HepG2 (cell line): ENCODE results near the gene QRICH2. TPM values are rescaled to one million over a fixed set of nuclear protein-coding genes. Genes with fewer than 3 reads are reported as not detected.

Experiments used
- FOXA3 ChIP-seq: IDR thresholded peaks from 2 replicates; pipeline ENCODE4 v1.6.1; 2016; ENCODE audit warnings: missing genetic modification reagents, missing compliant biosample characterization
- JUNB ChIP-seq: sonication (generic); formaldehyde crosslinking; IDR thresholded peaks from 2 replicates; pipeline ENCODE4 v1.8.0; 2022; ENCODE audit warnings: missing genetic modification reagents, mild to moderate bottlenecking, borderline replicate concordance
- MLX ChIP-seq: IDR thresholded peaks from 2 replicates; pipeline ENCODE4 v1.6.1; 2016
- PTBP1 ChIP-seq: fragments of 200-400 bp; formaldehyde crosslinking; IDR thresholded peaks from 2 replicates; pipeline ENCODE4 v1.6.1; 2018; ENCODE audit warnings: low read length, low read depth; ENCODE audit not compliant: poor library complexity, severe bottlenecking
- ZBED4 ChIP-seq: sonication (generic); formaldehyde crosslinking; IDR thresholded peaks from 2 replicates; pipeline ENCODE4 v1.4.0; 2020; ENCODE audit warnings: missing genetic modification reagents, borderline replicate concordance
- ZBTB20 ChIP-seq: sonication (generic); formaldehyde crosslinking; IDR thresholded peaks from 2 replicates; pipeline ENCODE4 v1.8.1; 2023; ENCODE audit warnings: missing genetic modification reagents, low read depth, mild to moderate bottlenecking, borderline replicate concordance
- ZBTB3 ChIP-seq: sonication (generic); formaldehyde crosslinking; IDR thresholded peaks from 2 replicates; pipeline ENCODE4 v1.4.0; 2020; ENCODE audit warnings: low read depth, mild to moderate bottlenecking, moderate library complexity, missing genetic modification reagents, borderline replicate concordance
- ZNF589 ChIP-seq: sonication (generic); formaldehyde crosslinking; conservative IDR thresholded peaks from 2 replicates; pipeline ENCODE4 v1.8.0; 2022; ENCODE audit warnings: mild to moderate bottlenecking, moderate library complexity, missing genetic modification reagents
- ZNF784 ChIP-seq: sonication (generic); formaldehyde crosslinking; IDR thresholded peaks from 2 replicates; pipeline ENCODE4 v1.5.1; 2020; ENCODE audit warnings: missing genetic modification reagents, mild to moderate bottlenecking, borderline replicate concordance
- ZNF792 ChIP-seq: IDR thresholded peaks from 2 replicates; pipeline ENCODE4 v1.6.1; 2016
- polyA plus RNA-seq, 8 experiments: library from polyadenylated mRNA; depleted of rRNA in 3 of 8; stranded (reverse) in 7 of 8; unstranded in 1 of 8; fragments of >200 nt; fragmentation: Illumina TruSeq in 4 of 8; extraction: Trizol in 4 of 8; gene quantifications; 2 replicates each; pipeline versions ENCODE4 v1.2.1 to v1.2.3, GENCODE V29; 2011 to 2016; ENCODE audit warnings: low read depth in 4 of 8, missing spikeins in 1 of 8, mixed read lengths in 1 of 8; ENCODE audit not compliant: insufficient read depth in 1 of 8
- total RNA-seq, 5 experiments: library from RNA; depleted of rRNA; stranded (reverse); fragments of >200 nt; fragmentation: Illumina TruSeq; extraction: Trizol; gene quantifications; 2 replicates each; pipeline ENCODE4 v1.2.3, GENCODE V29; 2016; ENCODE audit warnings: low read depth in 1 of 5

QRICH2 gene
- total and polyA plus RNA-seq, 2 of the 13 experiments (the other 11 are each of a cell fraction or from before 2014, with no cell fraction given), result 3.7 to 5.7 TPM

GRCh38 chr17:76264425-76264754, 43.7 kb downstream of the QRICH2 start (continued):
- TF ChIP-seq JUNB (CRISPR knock-in tag) (no peak; the same call in 1 of the 2 replicates), MLX (no peak), ZBTB3 (CRISPR knock-in tag) (no peak), ZBED4 (CRISPR knock-in tag) (no peak), ZNF784 (no peak), FOXA3 (CRISPR knock-in tag) (no peak), ZBTB20 (CRISPR knock-in tag) (no peak), ZNF792 (no peak), PTBP1 (no peak), ZNF589 (no peak)
